HL-60 (cell line): ENCODE data around the gene LIMCH1.
A peak's percentile ranks its signal among the peaks of the same experiment; 100 is the strongest.

Experiments used
- DNase-seq, 2 experiments: peaks; one replicate each; pipeline ENCODE4 v3.0.0-alpha.2; 2010 to 2020; ENCODE audit warnings: low read depth in 1 of 2, low spot score in 1 of 2
- H3K27ac ChIP-seq: fragments of 250-450 bp; sonication (Bioruptor Pico); replicated peaks from 2 replicates; pipeline ENCODE4 v1.5.1; 2020; ENCODE audit warnings: mild to moderate bottlenecking, moderate library complexity
- H3K27me3 ChIP-seq: fragments of 250-450 bp; sonication (Bioruptor Pico); 2 replicates; pipeline ENCODE4 v1.5.1; 2021; ENCODE audit warnings: mild to moderate bottlenecking, moderate library complexity; ENCODE audit not compliant: insufficient read depth, poor library complexity, severe bottlenecking
- H3K4me3 ChIP-seq: replicated peaks from 2 replicates; pipeline ENCODE4 v1.5.1; 2011; ENCODE audit warnings: mild to moderate bottlenecking, control low read depth, low read length; ENCODE audit not compliant: insufficient read depth
- CTCF ChIP-seq: IDR thresholded peaks from one replicate; pipeline ENCODE4 v1.5.1; 2011; ENCODE audit warnings: low read length, control low read depth, inconsistent platforms; ENCODE audit not compliant: insufficient read depth
- GABPA ChIP-seq: IDR thresholded peaks from 2 replicates; pipeline ENCODE4 v1.6.1; 2012; ENCODE audit warnings: low read depth
- POLR2AphosphoS5 ChIP-seq: IDR thresholded peaks from 2 replicates; pipeline ENCODE4 v1.6.1; 2012; ENCODE audit warnings: low read depth
- REST ChIP-seq: IDR thresholded peaks from 2 replicates; pipeline ENCODE4 v1.6.1; 2012; ENCODE audit warnings: low read depth; ENCODE audit not compliant: insufficient replicate concordance
- SPI1 ChIP-seq: IDR thresholded peaks from 2 replicates; pipeline ENCODE4 v1.6.1; 2012; ENCODE audit warnings: low read depth, mild to moderate bottlenecking, borderline replicate concordance

Gene LIMCH1

DNA sequence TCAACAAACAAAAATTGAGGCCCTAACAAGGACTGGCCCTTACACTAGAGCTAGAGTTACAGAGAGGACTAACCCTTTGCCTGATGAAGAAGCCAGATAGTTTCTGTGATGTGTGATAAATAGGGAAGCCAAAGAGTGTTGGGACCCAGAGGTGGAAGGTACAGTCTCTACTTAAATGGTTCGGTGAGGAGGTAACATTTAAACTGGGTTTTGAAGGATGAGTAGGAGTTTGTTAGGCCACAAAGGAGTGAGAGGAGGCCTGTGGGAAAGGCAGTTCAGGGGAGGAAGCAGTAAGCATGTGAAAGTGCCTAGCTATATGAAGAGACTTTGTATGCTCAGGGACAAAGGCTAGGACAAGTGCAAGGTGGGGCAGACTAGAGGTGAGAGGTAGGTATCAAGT, 23.8 kb upstream of the LIMCH1 start:
- DNase-seq = no peak
- TF ChIP-seq CTCF (no peak), GABPA (no peak), SPI1 (no peak), POLR2AphosphoS5 (no peak), REST (no peak)
- Histone ChIP-seq H3K27ac (no peak overlapping the region), H3K27me3 (no peaks in the 10 kb centered on the region), H3K4me3 (no peak overlapping the region)

DNA sequence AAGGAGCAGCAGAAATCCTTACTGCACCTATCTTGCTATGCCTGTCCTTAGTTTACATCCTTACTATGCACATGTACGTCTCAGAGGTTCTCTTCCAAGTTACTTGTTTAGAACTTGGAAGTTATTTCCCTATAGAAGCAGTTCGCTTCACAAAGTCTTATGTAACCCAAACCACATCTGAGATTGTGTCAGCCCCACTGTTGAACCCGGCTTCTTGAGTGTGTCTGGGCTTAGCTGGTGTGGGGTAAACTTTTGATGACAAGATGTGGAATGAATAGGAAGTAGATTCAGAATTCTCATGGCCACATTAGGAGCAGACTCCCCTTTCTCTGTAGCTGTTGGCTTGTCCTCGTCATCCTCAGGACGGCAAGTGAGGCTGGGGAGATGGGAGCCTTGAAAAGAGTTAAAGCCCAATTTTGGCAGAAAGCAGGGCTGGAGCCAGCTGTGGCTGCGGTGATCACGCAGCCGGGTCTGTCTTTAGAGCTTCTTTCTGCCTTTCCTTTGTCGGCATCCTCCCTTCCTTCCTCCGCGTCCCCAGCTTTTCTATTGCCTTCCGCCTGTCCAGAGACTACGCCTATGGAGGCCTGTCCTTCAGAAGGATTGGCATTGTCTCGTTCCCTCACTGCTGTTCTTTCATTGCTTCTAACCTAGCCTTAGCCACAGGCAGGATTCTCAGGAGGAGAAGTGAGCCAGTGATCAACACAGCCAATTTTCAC, 23.0 kb upstream of the LIMCH1 start:
- no peak overlapping the region for H3K27ac ChIP-seq
- H3K27me3 ChIP-seq = no peaks in the 10 kb centered on the region
- H3K4me3 ChIP-seq = no peak overlapping the region
- DNase-seq = peak in 1 of 2 experiments; percentile 45
- no peak for TF ChIP-seq SPI1
- TF ChIP-seq GABPA = no peak
- no peak for TF ChIP-seq POLR2AphosphoS5
- no peak for TF ChIP-seq CTCF
- no peak for TF ChIP-seq REST

DNA sequence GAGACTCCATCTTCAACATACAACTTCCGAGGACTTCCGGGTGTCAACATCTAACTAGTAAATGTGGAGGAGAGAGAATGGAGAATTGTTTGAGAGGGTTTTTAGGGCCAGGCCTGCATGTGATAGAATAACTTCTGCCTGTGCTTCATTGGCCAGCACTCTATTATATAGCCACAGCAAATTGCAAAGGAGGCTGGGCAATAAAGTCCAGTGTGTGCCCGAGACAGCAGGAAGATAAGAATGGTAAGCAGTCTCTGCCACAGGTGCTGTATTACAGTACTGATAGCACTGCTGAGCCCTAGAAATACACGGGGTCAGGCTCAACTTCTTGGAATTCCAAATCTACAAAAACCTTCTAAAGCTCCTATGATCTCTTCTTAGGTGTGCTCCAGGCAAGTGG, 20.8 kb upstream of the LIMCH1 start:
- DNase-seq = no peak
- Histone ChIP-seq H3K4me3 (no peak overlapping the region), H3K27ac (no peak overlapping the region), H3K27me3 (no peaks in the 10 kb centered on the region)
- TF ChIP-seq POLR2AphosphoS5 = no peak
- no peak for TF ChIP-seq SPI1
- TF ChIP-seq CTCF = no peak
- no peak for TF ChIP-seq REST
- TF ChIP-seq GABPA = no peak
